Small intestine (tissue), 7 donors: ENCODE results near the gene OR5H1. TPM values are rescaled to one million over a fixed set of nuclear protein-coding genes. Genes with fewer than 3 reads are reported as not detected.
"Not testable (repeated sequence)": the region's sequence is repeated elsewhere in the genome, so short reads cannot be mapped to it uniquely, and the experiment has no call there.

Experiments
- DNase-seq, 2 donors: peaks; one replicate each; pipeline versions ENCODE4 v3.0.0 to v3.0.0-alpha.2; 2013
- FAIRE-seq: peaks from 2 replicates; lab custom pipeline; 2012; peaks lifted over from hg19 to GRCh38; lab: Jason Lieb, UNC
- H3K27ac ChIP-seq, 3 donors: one replicate each; pipeline ENCODE4 v1.5.1; 2013; ENCODE audit warnings: low read length in 2 of 3, mild to moderate bottlenecking in 2 of 3, control low read depth in 1 of 3, inconsistent platforms in 1 of 3, low read depth in 1 of 3, moderate library complexity in 1 of 3
- H3K27me3 ChIP-seq, 3 donors: one replicate each; pipeline ENCODE4 v1.6.1; 2013; ENCODE audit warnings: low read length in 3 of 3, inconsistent platforms in 1 of 3; ENCODE audit not compliant: control insufficient read depth in 3 of 3, insufficient read depth in 3 of 3
- H3K36me3 ChIP-seq, 3 donors: one replicate each; pipeline ENCODE4 v1.6.1; 2013; ENCODE audit warnings: low read length in 3 of 3, inconsistent platforms in 1 of 3, low read depth in 1 of 3, mild to moderate bottlenecking in 1 of 3, moderate library complexity in 1 of 3; ENCODE audit not compliant: control insufficient read depth in 3 of 3, insufficient read depth in 2 of 3
- H3K4me1 ChIP-seq, 3 donors: one replicate each; pipeline ENCODE4 v1.6.1; 2013; ENCODE audit warnings: low read length in 2 of 3, inconsistent platforms in 1 of 3, low read depth in 1 of 3, mild to moderate bottlenecking in 1 of 3, moderate library complexity in 1 of 3; ENCODE audit not compliant: control insufficient read depth in 3 of 3, insufficient read depth in 2 of 3
- H3K4me3 ChIP-seq, 3 donors: one replicate each; pipeline ENCODE4 v1.5.1; 2013; ENCODE audit warnings: low read length in 3 of 3, control low read depth in 1 of 3, inconsistent platforms in 1 of 3, low read depth in 1 of 3, mild to moderate bottlenecking in 1 of 3, moderate library complexity in 1 of 3
- H3K9me3 ChIP-seq, 2 donors: one replicate each; pipeline ENCODE4 v1.6.1; 2013; ENCODE audit warnings: low read depth in 1 of 2, low read length in 1 of 2; ENCODE audit not compliant: control insufficient read depth in 2 of 2, insufficient read depth in 1 of 2
- WGBS, 3 donors: extraction: QIAGEN DNeasy Blood & Tissue Kit; methylation state at CpG; one replicate each; pipeline ENCODE4 v1.1.7; 2013; 5-methylcytosine and 5-hydroxymethylcytosine counted together
- polyA plus RNA-seq, 4 donors: library from polyadenylated mRNA; stranded (reverse) in 3 of 4; unstranded in 1 of 4; fragments of 200-250 nt in 3 of 4; fragments of 120-200 nt in 1 of 4; gene quantifications; one replicate each; pipeline versions ENCODE4 v1.2.1 to v1.2.3, GENCODE V29; 2013
- donor health status: healthy with polysubstance abuse.
- donor health status: control.
- donor health status: control.
- donor health status: Bipolar disorder and iron deficiency.
- donor health status: healthy.

OR5H1 gene
- polyA plus RNA-seq, 4 donors: not detected

DNA sequence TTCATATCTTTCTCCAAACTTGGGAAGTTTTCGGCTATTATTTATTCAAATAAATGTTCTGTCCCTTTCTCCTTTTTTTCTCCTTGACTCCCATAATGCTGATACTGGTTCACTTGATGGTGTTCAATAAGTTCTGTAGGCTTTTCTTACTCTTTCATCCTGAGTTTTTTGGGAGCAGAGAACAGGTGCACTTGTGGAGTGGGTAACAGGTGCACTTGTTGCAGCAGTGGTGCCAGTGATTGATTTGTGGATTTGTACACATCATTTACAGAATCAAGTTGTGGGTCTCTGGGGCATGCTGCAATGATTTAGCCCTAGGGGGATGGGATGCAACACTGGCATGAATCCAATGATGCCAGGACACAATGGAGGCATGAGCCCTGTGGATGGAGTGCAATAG, 14.8 kb upstream of the OR5H1 start:
- WGBS, 3 donors: 94 to 100% (median 100%) methylated on average over 1 of the region's 1 CpG
- Histone ChIP-seq H3K36me3 (no peaks in the 10 kb centered on the region), H3K4me3 (no peak overlapping the region), H3K9me3 (peaks cover 0 to 23% of the 10 kb centered on the region in 2 donors), H3K4me1 (no peaks in the 10 kb centered on the region), H3K27ac (no peak overlapping the region), H3K27me3 (no peaks in the 10 kb centered on the region)
- DNase-seq (no peak), FAIRE-seq (no peak)

DNA sequence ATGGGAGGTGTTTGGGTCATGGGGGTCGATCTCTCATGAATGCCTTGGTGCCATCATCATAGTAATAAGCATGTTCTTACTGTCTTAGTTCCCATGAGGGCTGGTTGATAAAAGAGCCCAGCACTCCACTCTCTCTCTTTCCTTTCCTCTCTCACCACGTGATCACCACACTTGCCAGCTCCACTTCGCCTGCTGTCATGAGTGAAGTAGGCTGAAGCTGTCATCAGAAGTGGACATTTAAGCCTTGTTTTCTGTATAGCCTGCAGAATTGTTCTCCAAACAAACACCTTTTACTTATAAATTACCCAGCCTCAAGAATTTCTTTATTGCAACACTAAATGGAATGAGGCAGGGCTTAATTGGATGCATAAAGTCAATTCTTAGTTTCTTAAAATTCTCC, 6.1 kb downstream of the OR5H1 start:
- H3K27me3 ChIP-seq: no peaks in the 10 kb centered on the region
- no peak overlapping the region for H3K4me3 ChIP-seq
- no peaks in the 10 kb centered on the region for H3K36me3 ChIP-seq
- H3K27ac ChIP-seq: no peak overlapping the region
- DNase-seq: no peak
- H3K9me3 ChIP-seq: no peaks in the 10 kb centered on the region
- 45 to 62% (median 54%) methylated on average over 3 of the region's 3 CpGs for WGBS, 3 donors
- no peak for FAIRE-seq
- no peaks in the 10 kb centered on the region for H3K4me1 ChIP-seq

DNA sequence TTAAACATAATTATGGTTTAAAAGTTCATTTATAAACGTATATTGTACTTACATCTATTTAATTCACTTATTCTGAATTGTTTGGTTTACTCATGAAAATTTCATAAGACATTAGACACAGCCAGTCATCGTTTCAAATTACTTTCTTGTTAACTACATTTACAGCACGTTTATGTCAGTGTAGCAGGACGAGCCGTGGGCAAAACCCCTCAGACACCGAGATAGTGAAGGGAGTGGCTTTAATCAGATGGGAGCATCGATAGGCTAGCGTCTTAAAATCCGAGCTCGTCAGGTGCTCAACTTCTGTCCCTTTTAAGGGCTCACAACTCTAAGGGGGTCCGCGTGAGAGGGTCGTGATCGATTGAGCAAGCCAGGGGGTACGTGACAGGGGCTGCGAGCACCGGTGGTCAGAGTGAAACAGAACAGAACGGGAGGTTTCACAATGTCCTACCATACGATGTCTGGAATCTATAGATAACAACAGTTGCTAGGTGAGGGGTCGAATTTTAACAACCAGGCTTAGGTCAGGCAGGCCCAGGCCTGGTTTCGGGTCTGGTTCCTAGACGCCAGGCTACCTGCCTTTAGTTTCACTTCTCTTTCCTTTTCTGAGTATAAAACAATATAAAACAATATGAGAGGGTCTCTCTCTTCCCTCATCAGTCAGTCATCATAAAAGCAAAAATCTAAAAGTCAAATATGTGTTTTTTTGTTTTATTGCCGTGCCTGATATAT, 7.5 kb downstream of the OR5H1 start:
- WGBS, 3 donors: 70 to 77% (median 77%) methylated on average over 21 to 23 of the region's 23 CpGs
- not testable (repeated sequence) for H3K27me3 ChIP-seq, FAIRE-seq

DNA sequence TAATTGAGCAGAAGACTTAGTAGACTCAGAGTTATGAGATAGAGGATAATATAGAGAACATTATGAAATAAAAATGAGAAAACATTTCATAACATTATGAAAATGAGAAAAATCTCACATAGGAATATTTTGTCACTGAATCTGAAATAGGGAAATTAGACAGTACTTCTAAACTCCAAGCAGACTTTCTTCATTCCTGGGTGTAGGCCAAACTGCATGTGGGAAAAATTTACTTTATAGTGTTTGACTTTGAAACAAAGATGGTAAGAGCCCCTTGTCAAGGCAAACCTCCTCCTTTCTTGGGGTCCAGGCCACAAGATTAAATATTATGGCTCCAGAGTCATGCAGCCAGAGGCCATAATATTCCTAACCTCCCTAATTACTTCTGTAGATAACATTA, 10.0 kb downstream of the OR5H1 start:
- Histone ChIP-seq H3K36me3 (no peaks in the 10 kb centered on the region), H3K27ac (no peak overlapping the region), H3K27me3 (no peaks in the 10 kb centered on the region), H3K4me3 (no peak overlapping the region), H3K4me1 (no peaks in the 10 kb centered on the region), H3K9me3 (no peaks in the 10 kb centered on the region)
- DNase-seq (no peak), FAIRE-seq (no peak)

More for the DNA sequence above, 7.5 kb downstream of the OR5H1 start:
- DNase-seq, H3K27ac ChIP-seq, H3K9me3 ChIP-seq, H3K4me3 ChIP-seq, H3K4me1 ChIP-seq, H3K36me3 ChIP-seq: not testable (repeated sequence)

DNA sequence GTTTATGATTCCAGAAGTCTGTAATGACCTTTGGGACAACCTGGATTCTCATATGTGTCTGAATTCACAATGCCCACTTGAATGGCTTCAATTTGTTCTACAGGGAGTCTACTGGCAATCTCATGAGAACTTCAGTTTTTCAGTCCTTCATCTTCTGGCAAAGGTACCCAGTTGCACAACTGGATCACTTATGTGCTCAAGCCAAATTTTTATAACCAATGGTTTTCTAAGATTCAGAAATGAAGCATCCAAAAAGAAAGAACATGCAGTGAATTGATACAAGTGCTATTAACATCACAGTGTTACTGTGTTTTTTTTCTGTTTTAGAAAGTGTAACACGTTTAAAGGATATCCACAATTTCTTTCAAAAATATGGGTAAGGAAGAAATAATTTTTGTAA, 16.7 kb downstream of the OR5H1 start, which contains the start of gene OR5H14:
OR5H14 (plus strand) TSS at position 301 of the 400 bp plus-strand sequence. CDS start 1,907 bp downstream, outside the sequence.
- WGBS, 3 donors: 64 to 85% (median 75%) methylated on average over 1 of the region's 1 CpG
- Histone ChIP-seq H3K27me3 (no peaks in the 10 kb centered on the region), H3K9me3 (no peaks in the 10 kb centered on the region), H3K4me1 (no peaks in the 10 kb centered on the region), H3K4me3 (no peak within 1 kb of the TSS), H3K27ac (no peak within 1 kb of the TSS), H3K36me3 (no peaks in the 10 kb centered on the region)
- FAIRE-seq (no peak), DNase-seq (no peak)

DNA sequence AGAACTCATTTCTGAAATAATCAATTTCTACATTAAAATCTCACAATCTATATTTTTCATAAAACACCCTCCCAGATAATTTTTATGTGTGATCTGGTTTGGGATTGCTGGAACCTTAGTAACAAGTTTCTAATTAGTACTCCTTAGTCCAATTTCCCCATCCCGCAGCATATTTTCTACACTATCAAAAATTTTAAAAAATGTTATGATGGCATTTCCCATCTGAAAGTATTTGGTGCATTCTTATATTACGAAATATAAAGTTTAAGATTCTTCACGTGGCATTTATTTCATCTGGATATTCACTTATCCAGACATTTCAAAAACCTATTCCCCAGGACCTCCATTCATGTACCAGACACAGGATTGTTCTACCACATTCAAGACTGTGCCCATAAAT, 18.2 kb downstream of the OR5H1 start:
- H3K4me1 ChIP-seq: no peaks in the 10 kb centered on the region
- FAIRE-seq (no peak), DNase-seq (no peak)
- H3K27me3 ChIP-seq: no peaks in the 10 kb centered on the region
- whole genome bisulfite sequencing, 3 donors: 56 to 65% (median 60%) methylated on average over 3 of the region's 3 CpGs
- no peaks in the 10 kb centered on the region for H3K9me3 ChIP-seq
- no peak overlapping the region for H3K27ac ChIP-seq
- H3K4me3 ChIP-seq: no peak overlapping the region
- no peaks in the 10 kb centered on the region for H3K36me3 ChIP-seq

DNA sequence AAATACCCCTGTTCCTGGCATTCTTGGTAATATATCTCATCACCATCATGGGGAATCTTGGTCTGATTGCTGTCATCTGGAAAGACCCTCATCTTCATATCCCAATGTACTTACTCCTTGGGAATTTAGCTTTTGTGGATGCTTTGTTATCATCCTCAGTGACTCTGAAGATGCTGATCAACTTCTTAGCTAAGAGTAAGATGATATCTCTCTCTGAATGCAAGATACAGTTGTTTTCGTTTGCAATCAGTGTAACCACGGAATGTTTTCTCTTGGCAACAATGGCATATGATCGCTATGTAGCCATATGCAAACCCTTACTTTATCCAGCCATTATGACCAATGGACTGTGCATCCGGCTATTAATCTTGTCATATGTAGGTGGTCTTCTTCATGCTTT, 18.9 kb downstream of the OR5H1 start:
- not testable (repeated sequence) for H3K36me3 ChIP-seq, H3K4me3 ChIP-seq, FAIRE-seq, H3K9me3 ChIP-seq, DNase-seq, H3K27ac ChIP-seq, H3K27me3 ChIP-seq, H3K4me1 ChIP-seq
- WGBS, 3 donors: 67 to 84% (median 79%) methylated on average over 4 of the region's 4 CpGs

DNA sequence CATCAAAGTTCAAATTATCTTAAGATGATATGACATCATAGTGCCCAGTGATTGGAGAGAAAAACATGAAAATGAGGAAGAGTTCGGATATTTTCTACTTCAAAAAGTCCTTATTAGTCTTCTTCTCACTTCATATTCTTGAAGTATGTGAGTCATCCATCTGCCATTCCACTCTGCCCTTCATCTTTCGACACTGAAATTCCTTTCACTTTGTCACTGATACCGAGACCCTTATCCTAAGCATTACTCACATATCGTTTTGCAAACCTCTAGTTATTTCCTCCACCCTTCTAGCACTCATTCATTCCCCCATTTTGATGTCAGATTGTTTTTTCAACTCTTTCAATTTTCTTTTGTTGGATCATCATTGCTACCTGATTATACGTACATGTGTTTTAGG, 20.7 kb downstream of the OR5H1 start:
- Histone ChIP-seq H3K4me3 (no peak overlapping the region), H3K27me3 (no peaks in the 10 kb centered on the region)
- no peak for FAIRE-seq

DNA sequence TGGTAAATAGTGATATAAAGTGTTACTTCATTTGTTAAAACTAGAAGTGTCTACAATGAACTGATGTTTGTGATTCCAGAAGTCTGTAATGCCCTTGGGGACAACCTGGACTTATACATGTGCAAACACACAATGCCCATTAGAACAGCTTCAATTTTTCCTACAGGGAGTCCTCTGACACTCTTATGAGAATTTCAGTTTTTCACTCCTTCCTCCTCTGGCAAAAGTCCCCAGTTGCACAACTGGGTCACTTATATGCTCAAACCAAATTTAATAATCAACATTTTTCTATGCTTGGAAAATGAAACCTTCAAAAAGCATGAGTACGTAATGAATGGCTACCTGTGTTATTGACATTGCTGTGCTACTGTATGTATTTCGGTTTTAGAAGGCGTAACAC, 35.9 kb downstream of the OR5H1 start, which contains the start of gene OR5H15:
OR5H15 (plus strand) TSS at position 301 of the 400 bp plus-strand sequence. CDS start 2,004 bp downstream, outside the sequence.
- Histone ChIP-seq H3K27me3 (no peaks in the 10 kb centered on the region), H3K36me3 (no peaks in the 10 kb centered on the region), H3K4me3 (no peak within 1 kb of the TSS), H3K4me1 (no peaks in the 10 kb centered on the region), H3K27ac (no peak within 1 kb of the TSS), H3K9me3 (no peaks in the 10 kb centered on the region)
- no peak for DNase-seq
- no peak for FAIRE-seq
- 90 to 93% (median 93%) methylated on average over 3 of the region's 3 CpGs for WGBS, 3 donors

More for the DNA sequence above, 20.7 kb downstream of the OR5H1 start:
- WGBS, 3 donors: 69 to 80% (median 72%) methylated on average over 5 of the region's 5 CpGs
- DNase-seq: no peak
- no peaks in the 10 kb centered on the region for H3K4me1 ChIP-seq
- no peaks in the 10 kb centered on the region for H3K9me3 ChIP-seq
- no peak overlapping the region for H3K27ac ChIP-seq
- H3K36me3 ChIP-seq: no peaks in the 10 kb centered on the region
